GM21723 (cell line): ENCODE measurements around the gene OTOGL.
"Not testable (repeated sequence)": the region's sequence is repeated elsewhere in the genome, so short reads cannot be mapped to it uniquely, and the experiment has no call there.

Source experiments
- ATAC-seq: cut with Tn5 transposase; IDR thresholded peaks from one replicate; pipeline ENCODE4 v1.9.1; 2021; ENCODE audit warnings: mild to moderate bottlenecking, moderate library complexity; ENCODE audit not compliant: unreplicated experiment

The OTOGL gene

GRCh38 chr12:80118565-80119324, 19.4 kb downstream of the OTOGL start:
- ATAC-seq: no peak

- ATAC-seq: no peak
Measured at GRCh38 chr12:80120994-80121393, 21.7 kb downstream of the OTOGL start.

GRCh38 chr12:80121661-80122060, 22.3 kb downstream of the OTOGL start:
- no peak for ATAC-seq

DNA sequence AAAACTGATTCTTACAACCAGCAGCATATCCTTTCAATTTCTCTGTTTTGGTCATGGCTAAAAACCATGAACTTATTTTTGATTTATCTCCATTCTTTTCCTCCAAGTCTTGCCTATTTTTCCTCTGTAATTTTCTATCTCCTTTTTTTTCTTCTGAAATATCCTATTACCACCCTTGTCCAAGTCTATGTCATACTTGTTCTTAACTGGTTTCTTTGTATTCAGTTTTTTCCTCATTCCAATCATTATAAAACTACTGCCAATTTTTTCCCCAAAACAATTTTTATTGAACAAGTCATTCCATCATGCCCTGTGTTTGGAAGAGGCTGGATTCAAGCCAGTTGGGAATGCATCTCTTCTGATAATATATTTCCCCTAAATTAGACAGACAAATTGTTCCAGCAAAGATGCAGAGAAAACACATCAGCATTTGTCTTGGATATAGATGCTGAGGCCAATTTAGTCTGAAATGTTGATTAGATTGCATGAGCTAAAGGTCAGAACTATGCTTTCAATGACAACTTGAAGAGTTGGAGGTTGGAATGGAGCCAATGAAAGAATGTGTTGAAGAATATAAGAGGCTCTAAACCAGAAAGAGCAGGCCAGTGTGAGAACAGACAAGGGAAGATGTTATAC, 30.7 kb downstream of the OTOGL start:
- no peak for ATAC-seq

DNA sequence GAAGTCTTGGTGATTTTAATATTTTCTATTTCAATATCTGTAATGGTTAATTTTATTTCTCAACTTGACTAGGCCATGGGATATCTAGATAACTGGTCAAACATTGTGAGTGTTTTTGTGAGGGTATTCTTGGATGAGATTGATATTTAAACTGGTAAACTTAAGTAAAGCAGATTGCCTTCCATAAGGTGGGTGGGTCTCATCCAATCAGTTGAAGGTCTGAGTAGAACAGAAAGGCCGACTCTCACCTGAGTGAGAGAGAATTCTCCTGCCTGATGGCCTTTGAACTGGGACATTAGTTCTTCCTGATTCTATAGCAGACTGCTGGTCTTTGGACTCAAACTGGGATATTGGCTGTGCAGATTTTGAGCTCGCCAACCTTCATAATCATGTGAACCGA, 36.3 kb downstream of the OTOGL start:
- no peak for ATAC-seq

DNA sequence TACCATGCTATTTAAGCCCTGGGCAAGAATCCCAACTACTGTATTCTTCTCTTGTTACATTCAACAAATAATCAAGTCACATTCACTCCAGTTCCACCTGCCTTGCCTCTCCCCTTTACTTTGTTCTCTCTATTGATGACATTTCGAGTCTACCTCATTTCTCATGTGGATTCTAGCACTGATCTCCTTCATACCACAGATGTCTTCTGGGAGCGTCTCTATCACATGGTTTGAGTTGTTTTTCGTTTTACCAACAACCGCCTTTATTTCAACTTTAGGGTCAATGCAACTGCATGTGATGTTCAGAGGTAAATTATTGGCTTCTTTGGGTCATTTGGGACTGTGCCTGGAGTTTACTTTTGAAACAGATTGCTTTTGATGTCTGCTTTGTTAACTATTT, 40.7 kb downstream of the OTOGL start:
- no peak for ATAC-seq

GRCh38 chr12:80142640-80143039, 43.3 kb downstream of the OTOGL start:
- no peak for ATAC-seq

GRCh38 chr12:80143537-80143936, 44.2 kb downstream of the OTOGL start:
- ATAC-seq: no peak

- not testable (repeated sequence) for ATAC-seq
Measured at GRCh38 chr12:80149547-80150313, 50.4 kb downstream of the OTOGL start.

GRCh38 chr12:80151131-80151530, 51.8 kb downstream of the OTOGL start:
- no peak for ATAC-seq

DNA sequence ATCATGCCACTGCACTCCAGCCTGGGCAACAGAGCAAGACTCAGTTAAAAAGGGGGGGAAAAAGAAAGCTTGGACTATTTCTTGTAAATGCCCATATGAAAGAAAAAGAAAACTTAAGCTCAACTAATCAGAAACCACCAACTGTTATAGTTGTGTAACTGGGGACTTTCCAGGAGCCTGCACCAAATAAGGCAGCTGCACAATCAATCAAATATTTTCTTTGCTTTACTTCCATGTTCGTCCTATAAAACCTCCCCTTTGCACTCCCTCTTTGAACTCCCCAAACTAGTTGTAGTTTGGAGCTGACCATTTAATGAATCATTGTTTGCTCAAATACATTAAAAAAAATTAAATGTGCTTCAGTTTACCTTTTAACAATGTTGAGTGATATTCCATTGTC, 54.9 kb downstream of the OTOGL start:
- ATAC-seq: no peak

GRCh38 chr12:80156306-80156705, 57.0 kb downstream of the OTOGL start:
- no peak for ATAC-seq

DNA sequence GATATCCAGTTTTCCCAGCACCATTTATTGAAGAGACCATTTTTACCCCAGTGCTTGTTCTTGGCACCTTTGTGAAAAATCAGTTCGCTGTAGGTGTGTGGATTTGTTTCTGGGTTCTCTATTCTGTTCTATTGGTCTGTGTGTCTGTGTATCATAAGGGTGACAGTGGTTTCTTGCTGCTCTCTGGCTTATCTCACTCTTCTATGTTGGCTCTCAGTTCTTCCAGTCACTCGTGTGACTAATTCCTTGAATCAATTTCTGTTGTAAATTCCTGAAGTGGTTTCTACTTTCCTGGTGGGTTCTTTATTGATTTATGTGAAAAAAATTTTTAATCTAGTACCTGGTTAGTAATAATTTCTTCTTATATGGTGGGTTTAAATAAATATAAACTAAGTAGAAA, 58.3 kb downstream of the OTOGL start:
- ATAC-seq: no peak

DNA sequence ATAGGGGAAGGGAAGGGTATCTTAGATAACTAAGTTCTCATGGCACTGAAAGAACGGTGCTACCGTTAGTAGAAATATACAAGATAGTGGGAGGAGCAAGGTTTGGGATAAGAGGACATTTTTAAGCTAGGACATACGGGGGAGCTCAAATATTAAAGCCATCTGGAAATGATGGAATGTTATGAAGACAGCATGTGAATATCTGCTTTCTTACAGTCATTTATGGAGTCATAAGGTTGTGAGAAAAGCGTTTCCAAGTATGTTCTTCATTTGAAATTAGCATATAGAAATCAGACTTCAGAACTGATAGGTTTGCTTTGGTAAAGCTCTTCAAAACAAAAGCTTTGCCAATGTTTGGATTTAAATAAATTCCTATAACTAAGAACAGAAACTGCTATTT, 62.3 kb downstream of the OTOGL start:
- no peak for ATAC-seq

GRCh38 chr12:80162177-80162576, 62.8 kb downstream of the OTOGL start:
- no peak for ATAC-seq

- no peak for ATAC-seq
Measured at GRCh38 chr12:80165746-80166145, 66.4 kb downstream of the OTOGL start.

GRCh38 chr12:80166751-80167150, 67.4 kb downstream of the OTOGL start:
- no peak for ATAC-seq

DNA sequence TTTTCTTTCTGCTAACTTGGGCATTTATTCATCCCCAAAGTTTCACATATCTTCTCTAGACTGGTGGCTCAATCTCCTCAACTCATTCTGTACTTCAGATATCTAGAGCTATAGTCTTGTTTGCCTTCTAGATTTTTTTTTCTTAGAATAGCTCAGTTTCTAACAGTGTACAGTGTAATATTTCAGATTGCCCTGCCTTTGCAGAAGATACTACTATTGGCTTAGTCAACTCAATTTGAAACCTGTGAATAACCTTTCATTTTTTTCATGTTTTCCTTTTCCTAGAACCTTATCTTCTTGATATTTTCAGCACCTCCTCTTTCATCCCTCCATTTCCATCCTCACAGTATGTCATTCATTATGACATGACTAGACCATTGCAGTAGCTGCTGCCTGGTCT, 69.6 kb downstream of the OTOGL start:
- no peak for ATAC-seq

GRCh38 chr12:80170915-80171314, 71.6 kb downstream of the OTOGL start:
- ATAC-seq: no peak

GRCh38 chr12:80173083-80173864, 73.9 kb downstream of the OTOGL start:
- ATAC-seq: no peak

DNA sequence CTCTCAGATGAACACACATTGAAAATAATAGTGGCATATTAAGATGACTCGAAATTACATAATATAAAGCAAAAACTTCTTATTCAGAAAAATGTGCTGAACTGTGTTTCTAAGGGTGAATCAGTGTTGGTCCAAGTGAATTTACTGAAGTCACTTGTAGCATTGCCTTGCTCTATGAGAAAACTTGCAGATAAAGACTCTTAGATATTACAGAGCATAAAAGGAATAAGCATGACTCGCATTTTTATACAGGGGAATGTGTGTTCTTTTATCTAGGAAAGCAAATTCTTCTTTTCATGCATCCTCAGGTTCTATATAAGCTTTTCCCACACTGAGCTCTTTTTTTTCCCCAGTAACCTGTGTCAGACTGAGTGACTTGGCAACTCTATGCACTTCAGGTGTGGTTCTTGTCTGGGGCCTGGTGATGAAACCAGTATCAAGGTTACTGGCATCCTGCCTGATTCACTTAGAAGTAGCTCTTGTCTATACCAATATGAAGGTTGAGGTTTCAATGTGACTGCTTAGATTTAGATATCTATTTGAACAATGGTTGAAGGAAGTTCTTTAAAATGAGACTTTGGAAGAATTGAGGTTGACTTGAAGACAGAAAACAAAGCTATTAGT, 76.1 kb downstream of the OTOGL start:
- no peak for ATAC-seq
